ENCODE results near the gene ENO2.

ENO2 gene

DNA sequence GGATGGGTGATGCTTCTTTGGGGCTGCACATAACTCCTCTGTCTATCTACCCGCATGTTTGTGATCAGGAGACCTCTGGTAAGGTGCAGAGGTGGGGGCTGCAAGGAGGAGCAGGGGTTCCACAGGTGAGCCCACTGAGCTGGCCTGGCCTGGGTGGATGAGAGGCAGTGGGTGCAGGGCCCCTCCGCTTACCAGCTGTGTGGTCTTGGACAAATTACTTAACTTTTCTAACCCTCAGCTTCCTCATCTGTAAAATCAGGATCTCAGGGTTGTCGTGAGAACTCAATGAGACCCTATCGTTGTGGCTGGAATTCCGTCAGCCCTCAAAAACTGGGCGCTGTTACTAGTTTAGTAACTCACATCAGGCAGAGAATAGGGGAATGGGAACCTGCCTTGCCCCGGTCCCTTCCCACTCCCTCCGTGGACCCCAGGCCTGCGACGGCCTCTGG, 44.3 kb downstream of the ENO2 start:
- in situ Hi-C loops (cut with MboI; ENCODE audit: low sequenced_read_pairs): no loop called here

DNA sequence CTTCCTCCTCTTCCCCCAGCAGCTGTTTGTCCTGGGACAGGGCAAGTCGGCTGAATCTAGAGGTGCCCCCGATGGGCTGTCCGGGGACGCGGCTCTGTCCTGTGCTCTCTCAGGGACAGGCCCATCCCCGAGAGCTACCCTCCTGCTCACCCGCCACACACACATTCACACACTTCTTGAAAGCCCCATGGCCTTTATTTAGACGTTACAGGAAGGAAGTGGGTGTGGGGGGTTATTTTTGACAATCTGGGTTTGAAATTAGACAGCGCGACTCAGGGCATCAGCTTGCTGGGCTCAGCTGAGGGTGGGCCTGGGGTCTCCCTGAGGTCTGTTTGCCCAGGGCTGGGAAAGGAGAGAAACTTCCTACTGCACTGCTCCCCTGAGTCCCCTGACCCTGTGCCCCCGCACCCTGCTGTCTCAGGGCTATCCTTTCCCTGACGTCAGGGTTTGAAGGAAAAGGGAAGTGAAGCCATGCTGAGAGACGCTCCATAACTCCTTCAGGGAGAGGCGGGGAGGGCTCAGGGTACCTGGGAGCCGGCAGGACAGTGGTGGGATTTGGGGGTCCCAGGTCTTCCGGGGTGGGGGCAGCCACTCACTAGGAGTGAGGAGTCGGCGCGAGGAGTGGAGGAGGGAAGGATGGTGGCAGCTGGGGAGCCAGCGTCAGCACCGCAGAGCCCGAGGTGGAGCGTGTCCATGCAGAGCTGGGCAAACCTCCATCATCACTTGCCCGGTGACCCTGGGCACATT, 44.9 kb downstream of the ENO2 start:
- in situ Hi-C loops (cut with MboI; ENCODE audit: low sequenced_read_pairs): no loop called here

GRCh38 chr12:6959805-6960592, 45.6 kb downstream of the ENO2 start:
- in situ Hi-C loops (cut with MboI; ENCODE audit: low sequenced_read_pairs): no loop called here

DNA sequence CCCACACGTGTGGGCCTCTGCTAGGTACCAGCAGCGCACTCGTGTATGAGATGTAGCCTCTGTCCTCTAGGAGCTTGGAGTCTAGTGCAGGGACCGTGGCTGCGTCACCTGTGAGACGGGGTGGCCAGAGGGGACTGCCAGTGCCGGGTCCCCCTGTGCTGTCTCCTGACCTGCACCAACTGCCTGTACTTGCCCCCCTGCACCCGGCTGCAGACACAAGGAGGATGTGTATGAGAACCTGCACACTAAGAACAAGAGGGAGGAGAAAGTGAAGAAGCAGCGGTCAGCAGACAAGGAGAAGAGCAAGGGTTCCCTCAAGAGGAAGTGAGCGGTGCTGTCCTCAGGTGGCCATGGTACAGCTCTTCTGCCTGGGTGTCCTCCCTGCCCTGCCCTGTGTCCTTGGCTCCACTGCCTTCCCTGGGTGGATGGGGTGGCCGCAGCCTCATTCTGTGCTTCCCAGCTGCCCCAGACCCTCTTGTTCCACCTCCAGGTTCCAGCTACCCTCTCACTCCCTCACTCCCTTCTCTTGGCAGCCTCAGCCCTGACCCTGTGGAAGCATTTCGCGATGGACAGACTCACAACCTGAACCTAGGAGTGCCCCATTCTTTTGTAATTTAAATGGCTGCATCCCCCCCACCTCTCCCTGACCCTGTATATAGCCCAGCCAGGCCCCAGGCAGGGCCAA, 46.4 kb downstream of the ENO2 start:
- in situ Hi-C loops (cut with MboI; ENCODE audit: low sequenced_read_pairs): no loop called here

- in situ Hi-C loops (cut with MboI; ENCODE audit: low sequenced_read_pairs): no loop called here
These were observed 46.9 kb downstream of the ENO2 start for GRCh38 chr12:6961278-6961694.

DNA sequence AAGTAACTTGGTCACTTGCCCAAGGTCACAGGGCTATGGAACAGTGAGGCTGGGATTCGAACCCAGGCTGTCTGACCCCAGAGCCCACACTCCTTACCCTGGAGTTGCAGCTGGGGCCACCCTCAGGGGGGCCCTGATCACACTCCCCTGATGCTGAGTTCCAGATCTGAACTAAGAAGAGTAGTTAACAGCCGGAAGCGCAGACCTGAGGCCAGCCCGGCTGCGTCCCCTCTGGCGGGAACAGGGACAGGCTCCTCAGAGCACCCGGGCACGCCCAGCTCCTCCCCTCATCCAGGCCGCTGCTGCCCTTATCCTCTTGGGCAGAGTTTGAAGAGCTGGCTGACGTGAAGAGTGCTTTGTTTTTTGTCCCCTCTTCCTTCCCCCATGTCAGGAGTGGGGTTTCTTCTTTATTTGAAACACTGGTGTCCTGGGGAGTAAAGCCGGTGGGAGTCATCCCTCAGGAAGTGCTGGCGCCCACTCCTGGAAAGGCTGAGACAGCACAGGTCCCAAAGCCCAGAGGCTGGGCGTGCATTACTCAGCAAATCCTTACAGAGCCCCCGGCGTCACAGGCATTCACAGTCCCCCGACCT, 47.4 kb downstream of the ENO2 start:
- in situ Hi-C loops (cut with MboI; ENCODE audit: low sequenced_read_pairs): no loop called here

DNA sequence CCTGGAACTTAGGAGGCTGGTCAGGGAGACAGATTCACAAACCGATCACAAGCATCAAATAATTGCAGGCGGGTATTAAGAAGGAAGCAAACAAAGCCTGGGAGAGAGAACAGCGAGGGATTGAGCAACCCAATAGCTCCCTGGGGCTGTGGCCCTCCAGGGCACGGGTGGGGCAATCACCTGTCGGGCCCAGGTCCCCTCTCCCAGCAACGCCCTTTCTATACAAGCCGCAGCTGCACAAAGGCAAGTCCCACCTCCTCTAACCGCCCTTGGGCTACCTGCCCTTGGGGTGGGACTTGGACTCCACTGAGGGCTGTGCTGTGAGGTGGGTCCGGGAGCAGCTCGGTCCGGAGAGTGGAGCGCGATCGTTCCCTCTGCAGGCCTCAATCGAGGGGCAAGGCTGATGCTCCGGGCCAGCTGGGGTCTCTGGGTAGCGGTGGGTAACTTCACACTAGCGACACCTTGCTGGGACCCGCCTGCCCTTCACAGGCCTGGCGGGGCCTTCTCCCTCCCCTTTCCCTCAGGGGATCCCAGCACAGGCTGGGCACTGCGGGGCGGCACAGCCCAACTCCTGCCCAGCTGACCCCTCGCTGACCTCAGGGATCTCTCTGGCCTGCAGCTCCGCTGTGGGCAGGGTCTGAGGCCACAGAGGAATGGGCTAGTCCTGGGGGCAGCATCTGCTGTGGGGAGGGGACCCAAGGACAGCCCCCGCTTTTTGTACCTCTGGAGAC, 48.1 kb downstream of the ENO2 start:
- in situ Hi-C loops (cut with MboI; ENCODE audit: low sequenced_read_pairs): no loop called here

DNA sequence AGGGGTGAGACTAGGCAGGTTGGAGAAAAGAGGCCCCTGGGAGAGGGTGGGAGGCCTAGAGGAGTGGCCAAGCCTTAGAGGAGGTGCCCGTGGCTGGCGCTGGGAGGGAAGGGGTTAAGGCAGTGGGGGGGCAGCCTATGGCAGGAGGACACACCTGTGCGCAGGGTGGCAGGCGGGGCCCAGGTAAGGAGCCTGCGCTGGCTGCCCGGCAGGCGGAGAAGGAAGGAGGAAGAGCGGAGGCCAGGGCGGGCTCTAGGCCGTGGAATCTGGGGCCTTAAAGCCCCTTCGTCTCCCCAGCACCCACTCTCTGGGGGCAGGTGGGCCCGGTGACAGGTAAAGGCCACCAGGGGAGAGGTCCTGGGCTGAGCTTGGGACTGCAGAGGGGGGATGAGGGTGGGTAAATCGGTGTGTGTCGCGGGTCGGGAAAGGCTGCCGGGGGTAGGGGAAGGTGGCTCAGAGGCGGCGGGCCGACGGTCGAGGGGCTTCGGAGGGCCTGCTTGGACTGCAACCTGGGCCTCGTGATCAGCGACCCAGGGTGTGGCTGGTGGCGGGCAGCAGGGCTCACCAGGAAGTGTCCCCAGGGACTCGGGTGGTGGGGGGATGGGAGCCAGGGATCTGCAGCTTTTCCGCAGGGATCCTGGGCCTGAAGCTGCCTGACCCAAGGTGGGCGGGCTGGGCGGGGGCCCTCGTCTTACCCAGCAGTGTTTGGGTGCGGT, 48.8 kb downstream of the ENO2 start:
- in situ Hi-C loops (cut with MboI; ENCODE audit: low sequenced_read_pairs): no loop called here

DNA sequence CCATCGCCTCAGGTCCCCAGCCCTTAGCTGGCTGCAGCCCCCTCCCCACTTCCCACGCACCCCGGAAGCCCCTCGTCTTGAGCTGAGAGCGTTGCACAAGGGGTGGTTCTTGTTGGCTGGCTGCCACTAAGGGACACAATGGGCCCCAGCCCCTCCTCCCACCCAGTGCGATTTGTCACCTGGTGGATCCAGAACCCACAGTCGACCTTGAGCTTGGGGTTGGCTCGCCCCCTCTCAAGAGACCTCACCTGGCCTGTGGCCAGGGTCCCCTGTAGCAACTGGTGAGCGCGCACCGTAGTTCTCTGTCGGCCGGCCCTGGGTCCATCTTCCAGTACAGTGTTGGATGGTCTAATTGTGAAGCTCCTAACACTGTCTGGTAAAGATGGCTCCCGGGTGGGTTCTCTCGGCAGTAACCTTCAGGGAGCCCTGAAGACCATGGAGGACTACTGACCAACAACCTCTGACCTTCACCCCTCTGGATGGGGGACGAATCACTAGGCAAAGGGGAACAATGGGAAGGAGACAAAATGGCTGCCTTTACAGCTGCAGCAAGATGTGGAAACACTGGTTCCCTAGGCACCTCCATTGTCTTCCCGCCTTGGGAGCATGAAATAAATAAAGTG, 49.5 kb downstream of the ENO2 start:
- in situ Hi-C loops (cut with MboI; ENCODE audit: low sequenced_read_pairs): no loop called here

DNA sequence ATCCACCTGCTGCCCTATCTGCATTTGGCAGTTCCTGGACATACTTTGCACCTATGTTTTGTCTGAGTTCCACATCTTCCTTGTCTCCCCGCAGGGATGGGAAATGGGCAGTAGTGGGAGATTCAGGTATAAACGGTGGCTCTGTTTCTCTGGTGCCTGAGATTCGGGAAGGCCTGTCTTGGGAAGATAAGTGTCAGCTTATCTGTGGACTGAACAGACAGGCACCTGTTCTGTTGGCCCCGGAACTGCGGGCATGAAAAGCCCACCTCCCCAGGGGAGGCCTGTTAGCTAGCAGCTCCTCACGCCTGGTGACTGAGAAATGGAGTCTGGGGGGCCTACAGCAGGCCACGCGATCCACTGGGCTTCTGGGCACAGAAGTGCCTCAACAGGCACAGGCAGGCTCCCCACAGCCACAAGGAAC, 50.2 kb downstream of the ENO2 start:
- in situ Hi-C loops (cut with MboI; ENCODE audit: low sequenced_read_pairs): no loop called here

DNA sequence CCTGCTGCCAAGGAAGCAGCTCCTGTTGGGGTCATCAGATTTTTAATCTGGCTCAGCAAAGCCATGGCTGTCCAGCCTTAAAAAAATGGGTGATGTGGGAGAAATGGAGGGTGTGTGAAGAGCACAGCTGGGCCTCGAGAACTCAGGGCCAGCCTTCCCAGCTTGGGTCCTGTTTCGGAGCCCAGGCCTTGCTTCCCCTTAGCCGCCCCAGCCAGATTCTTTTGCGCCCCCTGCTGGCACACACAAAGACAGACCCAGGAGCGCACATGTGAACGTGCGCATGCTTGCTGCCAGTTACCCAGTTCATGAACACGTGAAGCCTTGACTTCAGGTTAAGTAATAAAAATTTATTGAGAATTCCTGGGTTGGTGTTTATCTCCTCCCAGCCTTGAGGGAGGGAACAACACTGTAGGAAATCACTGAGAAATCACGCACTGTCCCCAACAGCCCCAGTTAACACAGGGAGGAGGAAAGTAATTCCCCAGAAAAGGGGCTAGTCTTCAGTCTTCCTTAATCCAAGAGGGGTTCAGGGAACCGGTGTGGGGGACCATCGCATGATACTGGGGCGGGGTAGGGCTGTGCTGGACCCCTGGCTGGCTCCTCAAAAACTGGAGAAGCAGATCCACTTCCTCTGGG, 50.8 kb downstream of the ENO2 start:
- in situ Hi-C loops (cut with MboI; ENCODE audit: low sequenced_read_pairs): no loop called here

DNA sequence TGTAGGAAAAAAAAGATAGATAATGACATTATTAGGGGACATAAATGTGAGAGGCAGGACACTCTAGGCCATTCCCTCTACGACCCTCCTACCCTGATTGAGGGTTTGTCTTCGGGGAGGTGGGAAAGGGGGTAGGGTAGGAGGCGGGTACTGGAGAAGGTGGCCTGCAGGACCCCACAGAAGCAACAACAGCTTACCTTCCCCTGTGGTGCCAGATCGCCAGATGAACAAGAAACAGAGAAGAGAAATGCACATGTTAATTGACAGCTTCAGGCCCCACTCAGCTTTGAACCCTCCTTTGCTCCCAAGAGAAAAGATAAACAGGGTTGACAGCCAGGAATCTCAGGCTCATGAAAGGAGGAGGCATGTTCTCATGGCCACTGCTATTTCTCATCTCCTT, 51.3 kb downstream of the ENO2 start:
- in situ Hi-C loops (cut with MboI; ENCODE audit: low sequenced_read_pairs): no loop called here

DNA sequence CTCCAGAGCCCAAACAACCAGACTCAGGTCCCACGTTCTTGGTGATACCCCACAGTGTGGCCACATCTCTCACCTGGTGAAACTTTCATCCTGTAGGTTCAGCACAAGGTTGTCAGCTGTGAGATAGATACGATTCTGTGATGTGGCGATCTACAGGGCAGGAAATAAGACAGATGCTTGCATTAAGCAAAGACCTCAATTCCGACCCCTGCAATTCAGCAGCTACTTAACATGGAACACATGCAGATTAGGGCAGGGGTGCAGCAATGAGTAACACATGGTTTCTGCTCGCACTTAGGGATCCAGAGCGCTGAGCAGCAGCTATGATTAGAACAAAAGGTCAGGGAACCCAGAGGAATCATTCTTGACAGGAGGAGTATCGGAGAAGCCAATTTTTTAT, 52.0 kb downstream of the ENO2 start:
- in situ Hi-C loops (cut with MboI; ENCODE audit: low sequenced_read_pairs): no loop called here

GRCh38 chr12:6967651-6968100, 53.3 kb downstream of the ENO2 start:
- in situ Hi-C loops (cut with MboI; ENCODE audit: low sequenced_read_pairs): no loop called here

GRCh38 chr12:6968426-6968825, 54.0 kb downstream of the ENO2 start:
- in situ Hi-C loops (cut with MboI; ENCODE audit: low sequenced_read_pairs): no loop called here

GRCh38 chr12:6970096-6970527, 55.7 kb downstream of the ENO2 start:
- in situ Hi-C loops (cut with MboI; ENCODE audit: low sequenced_read_pairs): no loop called here

All from HL-60/S4 (cell line).